Adrenal gland (tissue), 5 donors: ENCODE data around the gene NUSAP1.

Source experiments
- POLR2A ChIP-seq, 2 donors: fragments of 450-650 bp; IDR thresholded peaks; one replicate each; pipeline ENCODE4 v1.6.1; 2017; ENCODE audit warnings: antibody characterized with exemption in 2 of 2, mild to moderate bottlenecking in 2 of 2, moderate library complexity in 1 of 2
- TF ChIP-seq, protein P1 (sequence below), 6 experiments: fragments of 450-650 bp in 4 of 6; fragments of 200-600 bp in 2 of 6; sonication (generic) in 1 of 6; IDR thresholded peaks; 1 replicate in 5 of 6; 2 replicates in 1 of 6; pipeline versions ENCODE4 v1.5.1 to v1.8.0; 2016 to 2021; ENCODE audit warnings: antibody characterized with exemption in 6 of 6, mild to moderate bottlenecking in 2 of 6, moderate library complexity in 1 of 6
- donor health status: DM: no; HTN: no; CAD: no.

DNA sequence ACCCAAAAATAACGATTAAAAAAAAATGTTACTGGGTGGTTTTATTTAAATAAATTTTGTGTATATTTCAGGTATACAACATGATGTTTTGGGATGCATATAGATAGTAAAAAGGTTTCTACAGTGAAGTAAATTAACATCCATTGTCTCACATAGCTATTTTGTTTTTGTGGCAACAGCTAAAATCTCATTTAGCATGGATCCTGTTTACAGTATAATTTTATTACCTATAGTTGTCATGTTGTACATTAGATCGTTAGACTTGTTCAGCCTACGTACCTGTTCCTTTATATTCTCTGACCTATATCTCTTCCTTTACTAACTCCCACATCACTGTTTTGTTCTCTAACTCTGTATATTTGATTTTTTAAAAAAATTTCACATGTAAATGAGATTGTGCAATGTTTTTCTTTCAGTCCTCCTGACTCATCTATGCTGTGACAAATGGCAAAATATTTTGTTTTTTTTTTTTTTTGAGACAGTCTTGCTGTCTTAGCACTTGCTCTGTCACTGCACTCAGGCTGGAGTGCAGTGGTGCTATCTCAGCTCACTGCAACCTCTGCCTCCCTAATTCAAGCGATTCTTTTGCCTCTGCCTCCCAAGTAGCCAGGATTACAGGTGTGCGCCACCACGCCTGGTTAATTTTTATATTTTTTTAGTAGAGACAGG is 45.9 kb upstream of the NUSAP1 start:
- TF ChIP-seq, protein P1, sequence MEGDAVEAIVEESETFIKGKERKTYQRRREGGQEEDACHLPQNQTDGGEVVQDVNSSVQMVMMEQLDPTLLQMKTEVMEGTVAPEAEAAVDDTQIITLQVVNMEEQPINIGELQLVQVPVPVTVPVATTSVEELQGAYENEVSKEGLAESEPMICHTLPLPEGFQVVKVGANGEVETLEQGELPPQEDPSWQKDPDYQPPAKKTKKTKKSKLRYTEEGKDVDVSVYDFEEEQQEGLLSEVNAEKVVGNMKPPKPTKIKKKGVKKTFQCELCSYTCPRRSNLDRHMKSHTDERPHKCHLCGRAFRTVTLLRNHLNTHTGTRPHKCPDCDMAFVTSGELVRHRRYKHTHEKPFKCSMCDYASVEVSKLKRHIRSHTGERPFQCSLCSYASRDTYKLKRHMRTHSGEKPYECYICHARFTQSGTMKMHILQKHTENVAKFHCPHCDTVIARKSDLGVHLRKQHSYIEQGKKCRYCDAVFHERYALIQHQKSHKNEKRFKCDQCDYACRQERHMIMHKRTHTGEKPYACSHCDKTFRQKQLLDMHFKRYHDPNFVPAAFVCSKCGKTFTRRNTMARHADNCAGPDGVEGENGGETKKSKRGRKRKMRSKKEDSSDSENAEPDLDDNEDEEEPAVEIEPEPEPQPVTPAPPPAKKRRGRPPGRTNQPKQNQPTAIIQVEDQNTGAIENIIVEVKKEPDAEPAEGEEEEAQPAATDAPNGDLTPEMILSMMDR (IDR thresholded peaks at IDR 0.05) = no peak
- TF ChIP-seq POLR2A (IDR thresholded peaks at IDR 0.05) = peak in 1 of 2 donors; percentile 46
